Choroid plexus epithelial cell (primary cell): ENCODE results near the gene FKBP9.

Source experiments
- DNase-seq: peaks from one replicate; pipeline ENCODE4 v3.0.0-alpha.2; 2010; ENCODE audit warnings: low read depth
- H3K4me3 ChIP-seq: 2 replicates; pipeline ENCODE4 v1.5.1; 2011; ENCODE audit warnings: low read depth, mild to moderate bottlenecking, control low read depth, low read length, moderate library complexity
- TF ChIP-seq, protein P1 (sequence below): conservative IDR thresholded peaks from 2 replicates; pipeline ENCODE4 v1.5.1; 2011; ENCODE audit warnings: low read depth, mild to moderate bottlenecking, control low read depth, inconsistent platforms, low read length, moderate library complexity

Gene FKBP9

DNA sequence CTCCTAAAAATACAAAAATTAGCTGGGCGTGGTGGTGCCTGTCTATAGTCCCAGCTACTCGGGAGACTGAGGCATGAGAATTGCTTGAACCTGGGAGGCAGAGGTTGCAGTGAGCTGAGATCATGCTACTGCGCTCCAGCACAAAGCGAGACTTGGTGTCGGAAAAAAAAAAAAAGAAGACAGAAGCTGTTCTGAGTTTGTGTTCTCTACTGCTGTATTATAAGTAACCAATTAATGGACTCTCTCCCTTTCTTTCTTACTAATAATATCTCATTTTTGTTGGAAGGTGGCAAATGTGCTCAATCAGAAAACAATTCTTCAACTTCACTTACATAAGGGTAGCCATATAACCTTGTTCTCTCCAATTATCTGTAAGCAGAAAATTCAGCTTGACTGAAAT is 97.9 kb downstream of the FKBP9 start:
- no peak overlapping the region for H3K4me3 ChIP-seq
- DNase-seq: no peak
- TF ChIP-seq, protein P1, sequence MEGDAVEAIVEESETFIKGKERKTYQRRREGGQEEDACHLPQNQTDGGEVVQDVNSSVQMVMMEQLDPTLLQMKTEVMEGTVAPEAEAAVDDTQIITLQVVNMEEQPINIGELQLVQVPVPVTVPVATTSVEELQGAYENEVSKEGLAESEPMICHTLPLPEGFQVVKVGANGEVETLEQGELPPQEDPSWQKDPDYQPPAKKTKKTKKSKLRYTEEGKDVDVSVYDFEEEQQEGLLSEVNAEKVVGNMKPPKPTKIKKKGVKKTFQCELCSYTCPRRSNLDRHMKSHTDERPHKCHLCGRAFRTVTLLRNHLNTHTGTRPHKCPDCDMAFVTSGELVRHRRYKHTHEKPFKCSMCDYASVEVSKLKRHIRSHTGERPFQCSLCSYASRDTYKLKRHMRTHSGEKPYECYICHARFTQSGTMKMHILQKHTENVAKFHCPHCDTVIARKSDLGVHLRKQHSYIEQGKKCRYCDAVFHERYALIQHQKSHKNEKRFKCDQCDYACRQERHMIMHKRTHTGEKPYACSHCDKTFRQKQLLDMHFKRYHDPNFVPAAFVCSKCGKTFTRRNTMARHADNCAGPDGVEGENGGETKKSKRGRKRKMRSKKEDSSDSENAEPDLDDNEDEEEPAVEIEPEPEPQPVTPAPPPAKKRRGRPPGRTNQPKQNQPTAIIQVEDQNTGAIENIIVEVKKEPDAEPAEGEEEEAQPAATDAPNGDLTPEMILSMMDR: no peak
